Adrenal gland (tissue), 12 donors: ENCODE data around the gene HYAL4. TPM values are rescaled to one million over a fixed set of nuclear protein-coding genes. Genes with fewer than 3 reads are reported as not detected.
A peak's percentile ranks its signal among the peaks of the same experiment; 100 is the strongest.

Experiments
- DNase-seq, 7 donors: peaks; one replicate each; pipeline ENCODE4 v3.0.0-alpha.2; 2019 to 2020
- H3K27ac ChIP-seq, 5 donors: fragments of 200-600 bp; sonication (generic) in 4 of 5; 1 replicate in 3 of 5; 2 replicates in 2 of 5; pipeline versions ENCODE4 v1.5.1 to v1.8.0; 2016 to 2020; ENCODE audit warnings: mild to moderate bottlenecking in 1 of 5
- H3K27me3 ChIP-seq: fragments of 200-600 bp; 2 replicates; pipeline ENCODE4 v1.8.0; 2021
- H3K36me3 ChIP-seq, 2 donors: fragments of 200-600 bp; replicated peaks in 1 of 2; 1 replicate in 1 of 2; 2 replicates in 1 of 2; pipeline versions ENCODE4 v1.5.1 to v1.8.0; 2018 to 2022
- H3K4me1 ChIP-seq, 2 donors: fragments of 200-600 bp; replicated peaks in 1 of 2; 1 replicate in 1 of 2; 2 replicates in 1 of 2; pipeline versions ENCODE4 v1.5.1 to v1.8.0; 2018 to 2021
- H3K4me3 ChIP-seq, 4 donors: fragments of 200-600 bp; sonication (generic) in 3 of 4; one replicate each; pipeline ENCODE4 v1.5.1; 2016 to 2018
- H3K9me3 ChIP-seq, 3 donors: fragments of 200-600 bp; sonication (generic) in 1 of 3; replicated peaks in 1 of 3; 1 replicate in 2 of 3; 2 replicates in 1 of 3; pipeline versions ENCODE4 v1.5.1 to v1.8.0; 2016 to 2021
- POLR2A ChIP-seq, 2 donors: fragments of 450-650 bp; IDR thresholded peaks; one replicate each; pipeline ENCODE4 v1.6.1; 2017; ENCODE audit warnings: antibody characterized with exemption in 2 of 2, mild to moderate bottlenecking in 2 of 2, moderate library complexity in 1 of 2
- WGBS, 4 donors: extraction: QIAGEN DNeasy Blood & Tissue Kit in 2 of 4; methylation state at CpG; one replicate each; pipeline versions ENCODE4 v1.1.5 to v1.1.7; 2013 to 2017; 5-methylcytosine and 5-hydroxymethylcytosine counted together
- intact Hi-C, 2 donors: fragments of 100-400 bp; cut with DNase I; formaldehyde crosslinking; loops; one replicate each; pipeline versions ENCODE4 v1.14.1 to v1.15.0; 2022 to 2023
- polyA plus RNA-seq, 3 donors: library from polyadenylated mRNA; stranded (reverse); fragments of 200-250 nt in 2 of 3; fragments of 350-450 nt in 1 of 3; fragmentation: Illumina TruSeq in 1 of 3; extraction: RNeasy Lipid Tissue Mini Kit (QIAGEN cat#74804) in 1 of 3; gene quantifications; one replicate each; pipeline ENCODE4 v1.2.3, GENCODE V29; 2013 to 2014
- total RNA-seq, 9 donors: library from RNA; depleted of rRNA in 4 of 9; stranded (reverse); fragments of >200 nt in 4 of 9; fragments of 120-200 nt in 1 of 9; fragmentation: NEBNext Ultra II Directional in 1 of 9; extraction: Animal tissue kit (Norgen Biotek cat#: 25700) in 1 of 9; gene quantifications; one replicate each; pipeline versions ENCODE4 v1.1.0 to v1.2.4, GENCODE V29; 2013 to 2023
- TF ChIP-seq, protein P1 (sequence below), 6 experiments: fragments of 450-650 bp in 4 of 6; fragments of 200-600 bp in 2 of 6; sonication (generic) in 1 of 6; IDR thresholded peaks; 1 replicate in 5 of 6; 2 replicates in 1 of 6; pipeline versions ENCODE4 v1.5.1 to v1.8.0; 2016 to 2021; ENCODE audit warnings: antibody characterized with exemption in 6 of 6, mild to moderate bottlenecking in 2 of 6, moderate library complexity in 1 of 6
- donor health status: healthy with polysubstance abuse.
- donor health status: Bipolar disorder and iron deficiency.
- donor health status: DM: yes; HTN: yes; CAD: no.
- donor health status: DM: no; HTN: no; CAD: no.
- donor health status: DM: no; HTN: no; CAD: no.
- donor health status: DM: yes; HTN: yes; CAD: no.

HYAL4 gene
- total and polyA plus RNA-seq, 12 donors: 0.17 TPM; not detected in 11

DNA sequence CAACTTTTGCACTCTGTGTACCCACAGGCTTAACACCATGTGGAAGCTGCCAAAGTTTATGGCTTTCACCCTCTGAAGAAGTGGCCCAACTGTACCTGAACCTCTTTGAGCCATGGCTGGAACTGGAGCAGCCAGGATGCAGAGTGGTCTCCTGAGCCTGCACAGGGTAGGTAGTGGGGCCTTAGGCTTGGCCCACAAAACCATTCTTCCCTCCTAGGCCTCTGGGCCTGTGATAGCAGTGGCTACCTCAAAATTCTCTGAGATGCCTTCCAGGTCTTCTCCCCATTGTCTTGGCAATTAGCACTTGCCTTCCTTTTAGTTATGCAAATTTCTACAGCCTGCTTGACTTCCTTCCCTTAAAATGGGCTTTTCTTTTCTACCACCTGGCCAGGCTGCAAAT, 60.7 kb downstream of the HYAL4 start:
- no peaks in the 10 kb centered on the region for H3K9me3 ChIP-seq
- no peak overlapping the region for H3K27ac ChIP-seq
- no peaks in the 10 kb centered on the region for H3K36me3 ChIP-seq
- TF ChIP-seq, protein P1, sequence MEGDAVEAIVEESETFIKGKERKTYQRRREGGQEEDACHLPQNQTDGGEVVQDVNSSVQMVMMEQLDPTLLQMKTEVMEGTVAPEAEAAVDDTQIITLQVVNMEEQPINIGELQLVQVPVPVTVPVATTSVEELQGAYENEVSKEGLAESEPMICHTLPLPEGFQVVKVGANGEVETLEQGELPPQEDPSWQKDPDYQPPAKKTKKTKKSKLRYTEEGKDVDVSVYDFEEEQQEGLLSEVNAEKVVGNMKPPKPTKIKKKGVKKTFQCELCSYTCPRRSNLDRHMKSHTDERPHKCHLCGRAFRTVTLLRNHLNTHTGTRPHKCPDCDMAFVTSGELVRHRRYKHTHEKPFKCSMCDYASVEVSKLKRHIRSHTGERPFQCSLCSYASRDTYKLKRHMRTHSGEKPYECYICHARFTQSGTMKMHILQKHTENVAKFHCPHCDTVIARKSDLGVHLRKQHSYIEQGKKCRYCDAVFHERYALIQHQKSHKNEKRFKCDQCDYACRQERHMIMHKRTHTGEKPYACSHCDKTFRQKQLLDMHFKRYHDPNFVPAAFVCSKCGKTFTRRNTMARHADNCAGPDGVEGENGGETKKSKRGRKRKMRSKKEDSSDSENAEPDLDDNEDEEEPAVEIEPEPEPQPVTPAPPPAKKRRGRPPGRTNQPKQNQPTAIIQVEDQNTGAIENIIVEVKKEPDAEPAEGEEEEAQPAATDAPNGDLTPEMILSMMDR (IDR thresholded peaks at IDR 0.05): no peak
- no peak for TF ChIP-seq POLR2A (IDR thresholded peaks at IDR 0.05)
- no peaks in the 10 kb centered on the region for H3K27me3 ChIP-seq
- no peak overlapping the region for H3K4me3 ChIP-seq
- H3K4me1 ChIP-seq: no peaks in the 10 kb centered on the region
- DNase-seq: no peak
- intact Hi-C loops: no loop called here

- TF ChIP-seq, protein P1 (IDR thresholded peaks at IDR 0.05): peak; percentile 12 to 32 (median 28)
- no peak for TF ChIP-seq POLR2A (IDR thresholded peaks at IDR 0.05)
- Histone ChIP-seq H3K9me3 (no peaks in the 10 kb centered on the region), H3K27ac (no peak overlapping the region), H3K27me3 (no peaks in the 10 kb centered on the region), H3K4me1 (no peaks in the 10 kb centered on the region), H3K4me3 (no peak overlapping the region), H3K36me3 (no peaks in the 10 kb centered on the region)
- WGBS, 4 donors: 44 to 65% (median 51%) methylated on average over 2 of the region's 2 CpGs
- no peak for DNase-seq
- intact Hi-C loops: no loop called here
Observed at GRCh38 chr7:123916240-123916724, 71.3 kb downstream of the HYAL4 start.

DNA sequence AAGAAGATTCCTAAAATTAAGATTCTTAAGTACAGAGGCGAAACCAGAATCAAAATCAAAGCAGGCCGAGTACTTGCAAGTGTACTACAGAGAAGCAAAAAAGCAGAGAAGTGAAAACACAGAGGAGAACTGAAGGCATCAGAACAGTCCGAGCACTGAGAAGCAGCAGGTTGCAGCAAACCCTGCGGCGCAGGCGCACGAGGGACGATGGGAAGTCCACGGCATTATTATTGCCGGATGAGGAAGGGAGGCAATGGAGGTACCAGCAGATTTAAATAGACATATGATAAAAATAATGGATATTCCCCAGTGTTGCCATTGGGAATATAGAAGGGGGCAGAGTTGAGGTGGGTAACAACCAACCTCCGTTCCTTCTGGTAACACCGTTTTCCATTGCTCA, 72.9 kb downstream of the HYAL4 start:
- intact Hi-C loops: no loop called here
- no peak for DNase-seq
- no peaks in the 10 kb centered on the region for H3K4me1 ChIP-seq
- no peaks in the 10 kb centered on the region for H3K27me3 ChIP-seq
- H3K4me3 ChIP-seq: no peak overlapping the region
- H3K27ac ChIP-seq: no peak overlapping the region
- no peaks in the 10 kb centered on the region for H3K36me3 ChIP-seq
- WGBS, 4 donors: 88 to 94% (median 92%) methylated on average over 12 of the region's 12 CpGs
- no peaks in the 10 kb centered on the region for H3K9me3 ChIP-seq
- no peak for TF ChIP-seq POLR2A (IDR thresholded peaks at IDR 0.05)
- TF ChIP-seq, protein P1 (IDR thresholded peaks at IDR 0.05): no peak

DNA sequence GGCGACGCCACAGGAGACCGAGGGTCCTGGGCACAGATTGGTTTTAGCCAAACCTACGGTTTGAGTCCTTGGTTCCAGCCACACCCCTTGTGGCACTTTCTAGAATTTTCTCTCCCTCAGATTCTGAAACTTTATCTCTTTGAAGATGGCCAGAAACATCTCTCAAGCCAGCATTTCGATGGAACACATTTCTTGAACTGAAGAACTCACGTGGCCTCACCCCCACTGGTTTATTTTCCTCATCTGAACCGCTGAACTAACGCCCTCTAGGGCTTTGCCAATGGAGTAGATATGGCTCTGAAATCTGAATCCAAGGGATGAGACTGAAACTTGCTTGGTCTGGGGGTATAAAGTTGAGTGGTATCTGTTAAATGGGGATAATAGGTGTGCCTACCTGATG, 73.3 kb downstream of the HYAL4 start:
- no peak for TF ChIP-seq POLR2A (IDR thresholded peaks at IDR 0.05)
- TF ChIP-seq, protein P1 (IDR thresholded peaks at IDR 0.05): no peak
- Histone ChIP-seq H3K27ac (no peak overlapping the region), H3K27me3 (no peaks in the 10 kb centered on the region), H3K9me3 (no peaks in the 10 kb centered on the region), H3K4me1 (no peaks in the 10 kb centered on the region), H3K4me3 (no peak overlapping the region), H3K36me3 (no peaks in the 10 kb centered on the region)
- WGBS, 4 donors: 77 to 92% (median 90%) methylated on average over 8 of the region's 8 CpGs
- intact Hi-C loops: no loop called here
- no peak for DNase-seq
